Measurements from ENCODE around the gene RBM5. TPM values are rescaled to one million over a fixed set of nuclear protein-coding genes. Genes with fewer than 3 reads are reported as not detected.

The RBM5 gene
- total RNA-seq, 1 donor from 2014 or later = 142 TPM

DNA sequence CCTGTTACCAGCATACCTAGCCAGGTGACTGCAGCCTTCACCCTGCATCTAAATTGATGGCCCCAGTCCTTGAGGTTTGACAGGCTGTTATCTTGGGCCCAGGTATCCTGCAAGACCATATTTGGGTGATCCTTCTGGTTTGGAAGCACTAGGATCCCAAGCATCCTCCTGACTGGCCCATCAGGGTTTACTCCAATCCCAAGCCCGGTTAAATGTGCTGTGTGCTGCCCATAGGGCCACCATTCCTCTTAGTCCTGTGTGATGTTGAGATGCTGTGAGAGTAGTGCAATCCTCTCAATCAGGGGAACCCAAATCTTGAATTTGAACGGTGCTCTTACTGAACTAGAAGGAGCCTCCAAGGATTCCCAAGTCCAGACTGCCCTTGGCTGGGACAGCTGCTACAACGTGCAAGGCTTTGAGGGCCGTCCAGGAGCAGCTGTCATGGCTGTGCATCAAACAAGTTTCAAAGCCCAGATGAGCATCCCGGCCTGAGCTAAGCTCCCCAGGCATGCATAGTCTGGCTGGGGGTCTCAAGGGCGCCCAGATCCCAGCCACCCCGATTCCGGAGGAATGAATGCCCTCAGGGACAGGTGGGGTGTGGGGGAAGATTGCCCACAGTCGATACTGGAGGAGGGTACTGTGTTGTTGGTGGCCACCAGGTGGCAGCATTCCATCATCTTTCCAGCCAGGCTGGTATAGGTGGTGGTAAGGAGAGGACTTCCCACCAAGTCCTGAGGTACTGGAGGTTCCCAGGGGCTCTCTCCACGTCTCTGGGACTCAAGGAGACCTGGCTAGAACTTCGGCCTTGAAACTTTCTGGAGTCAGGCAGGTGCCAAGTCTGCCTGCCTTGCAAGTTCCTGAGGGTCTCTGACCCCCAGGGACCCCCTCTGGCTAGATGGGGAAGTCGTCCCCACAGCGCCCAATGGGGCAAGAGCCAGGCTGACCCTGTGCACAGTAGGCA is 32.6 kb downstream of the RBM5 start:
- DNase-seq (ENCODE audit: low spot score) = peak; percentile 75

DNA sequence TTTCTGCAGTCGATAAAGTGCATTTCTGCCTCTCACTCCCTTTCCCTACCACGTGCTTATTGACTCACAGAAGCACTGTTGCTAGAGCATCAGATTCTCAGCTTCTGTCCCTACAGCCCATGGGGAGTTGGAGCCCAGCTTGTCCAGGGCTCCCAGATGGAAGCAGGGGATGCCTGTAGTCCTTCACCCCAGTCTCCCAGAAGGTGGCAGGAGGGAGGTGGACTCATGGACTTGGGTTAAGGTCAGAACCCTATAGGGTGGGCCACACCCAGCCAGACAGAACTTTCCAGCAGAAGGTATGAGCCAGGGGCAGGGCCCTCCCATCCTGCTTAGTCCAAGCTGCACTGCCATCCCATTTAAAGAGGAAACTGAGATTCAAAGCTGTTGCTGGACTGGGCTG is 33.4 kb downstream of the RBM5 start:
- DNase-seq (ENCODE audit: low spot score) = no peak

DNA sequence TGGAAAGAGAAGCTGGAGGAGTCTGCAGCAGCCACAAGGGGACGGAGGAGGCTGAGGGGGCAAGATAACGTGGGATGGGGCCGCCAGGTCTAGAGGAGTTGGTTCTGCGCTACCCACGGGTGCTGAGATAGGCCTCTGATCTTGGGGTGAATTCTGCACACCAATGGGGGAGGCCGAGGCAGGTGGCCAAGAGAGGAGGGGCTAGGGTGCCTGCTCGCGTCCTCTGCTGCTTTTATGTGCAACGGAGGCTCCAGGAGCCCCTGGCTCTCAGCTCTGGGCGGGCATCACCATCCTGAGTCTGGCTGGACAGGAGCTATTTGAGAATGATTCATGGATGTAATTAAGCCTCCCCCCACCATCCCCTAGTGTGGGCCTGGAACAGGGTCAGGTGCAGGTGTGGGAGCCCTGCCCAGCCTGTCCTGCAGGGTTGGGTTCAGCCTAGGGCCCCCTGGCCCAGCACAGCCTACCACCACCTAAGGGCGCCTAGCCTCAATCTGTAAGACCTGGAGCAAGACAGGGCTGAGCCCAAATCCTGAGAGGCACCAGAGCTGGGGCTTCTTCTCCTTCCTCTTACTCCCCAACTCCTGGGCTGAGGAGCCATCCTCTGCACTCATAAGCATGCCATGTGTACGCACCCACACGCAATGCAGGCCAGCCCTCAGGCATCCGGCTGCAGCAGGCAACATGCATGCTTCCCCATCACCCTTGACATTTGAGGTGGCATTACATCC is 34.1 kb downstream of the RBM5 start:
- DNase-seq (ENCODE audit: low spot score) = no peak

DNA sequence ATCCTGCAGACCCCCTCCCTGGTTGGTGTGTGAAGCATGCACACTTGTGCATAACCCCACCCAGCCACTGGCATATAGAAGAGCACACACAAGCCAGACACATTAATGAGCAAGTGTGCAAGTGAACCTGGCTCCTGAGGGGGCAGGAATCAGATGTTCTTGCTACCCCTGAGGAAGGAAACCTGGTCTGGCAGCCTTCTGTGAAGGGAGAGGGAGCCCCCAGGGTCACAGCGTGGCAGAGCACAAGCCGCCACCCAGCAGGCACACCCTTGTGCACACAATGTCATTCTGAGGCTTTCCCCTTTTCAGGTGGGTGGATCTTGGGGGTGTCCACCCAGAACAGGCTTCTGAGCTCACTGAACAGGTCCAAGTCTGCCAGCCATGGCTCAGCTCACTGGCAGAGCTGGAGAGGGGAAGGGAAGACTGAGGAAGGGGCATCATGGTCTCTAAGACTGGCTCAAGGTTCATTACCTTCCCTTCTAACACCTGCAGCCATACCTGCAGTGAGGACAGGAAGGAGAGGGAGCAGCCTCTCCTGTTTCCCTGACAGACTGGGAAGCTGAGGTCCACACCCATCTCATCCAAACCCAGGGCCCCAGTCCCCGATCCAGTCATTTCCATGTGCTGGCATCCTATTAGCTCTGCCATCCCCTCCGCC is 34.8 kb downstream of the RBM5 start:
- DNase-seq (ENCODE audit: low spot score) = no peak

DNA sequence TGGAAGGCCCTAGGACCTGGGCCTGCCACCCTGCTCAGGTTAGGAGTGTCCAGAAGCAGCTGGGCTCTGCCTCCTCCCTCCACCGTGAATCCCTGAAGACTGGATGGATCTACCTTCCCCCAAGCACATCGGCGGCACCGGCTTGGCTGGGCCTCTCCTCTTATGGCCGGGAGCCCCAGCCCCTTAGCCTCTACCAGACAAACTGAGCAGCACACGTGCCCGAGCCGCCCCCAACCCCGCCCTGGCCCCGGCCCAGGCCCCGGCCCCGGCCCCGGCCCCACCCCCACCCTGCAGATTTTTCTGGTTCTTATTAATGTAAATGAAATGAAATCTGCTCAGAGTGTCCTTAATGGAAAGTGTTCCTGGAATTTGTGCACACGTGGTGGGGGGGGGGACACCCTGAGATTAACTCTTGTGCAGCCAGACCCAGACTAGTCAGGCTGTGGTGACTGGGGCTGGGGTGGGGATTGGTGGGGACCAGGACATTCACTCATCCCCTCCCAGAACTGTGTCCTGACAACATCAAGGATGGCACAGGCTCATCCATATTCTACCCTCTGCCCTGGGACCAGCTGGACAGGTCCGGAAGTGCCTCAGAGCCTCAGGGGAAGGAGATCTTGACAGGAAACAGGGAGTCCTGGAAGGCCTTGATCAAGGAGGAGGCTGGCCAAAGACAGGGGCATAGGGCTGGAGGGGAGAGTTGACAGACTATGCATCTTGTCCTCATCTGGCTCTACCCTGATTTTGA is 35.5 kb downstream of the RBM5 start:
- no peak for DNase-seq (ENCODE audit: low spot score)

DNA sequence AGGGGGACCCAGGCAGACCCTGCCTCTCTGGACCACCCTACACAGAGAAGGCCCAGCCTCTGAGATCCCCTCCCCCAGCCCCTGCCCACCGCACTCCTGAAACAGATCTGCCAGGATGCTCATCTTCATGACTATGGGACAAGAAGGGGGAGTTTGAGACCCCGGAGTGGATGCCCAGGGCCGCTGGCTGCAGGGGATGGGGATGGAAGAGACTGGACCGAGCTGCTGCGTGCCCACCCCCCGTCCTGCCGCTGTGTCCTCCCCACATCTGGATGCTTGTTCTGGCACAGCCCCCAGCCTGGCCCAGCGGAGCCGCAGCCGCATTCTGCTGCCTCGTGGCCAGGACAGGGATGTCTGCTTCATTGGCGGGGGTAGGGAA is 36.1 kb downstream of the RBM5 start:
- no peak for DNase-seq (ENCODE audit: low spot score)

DNA sequence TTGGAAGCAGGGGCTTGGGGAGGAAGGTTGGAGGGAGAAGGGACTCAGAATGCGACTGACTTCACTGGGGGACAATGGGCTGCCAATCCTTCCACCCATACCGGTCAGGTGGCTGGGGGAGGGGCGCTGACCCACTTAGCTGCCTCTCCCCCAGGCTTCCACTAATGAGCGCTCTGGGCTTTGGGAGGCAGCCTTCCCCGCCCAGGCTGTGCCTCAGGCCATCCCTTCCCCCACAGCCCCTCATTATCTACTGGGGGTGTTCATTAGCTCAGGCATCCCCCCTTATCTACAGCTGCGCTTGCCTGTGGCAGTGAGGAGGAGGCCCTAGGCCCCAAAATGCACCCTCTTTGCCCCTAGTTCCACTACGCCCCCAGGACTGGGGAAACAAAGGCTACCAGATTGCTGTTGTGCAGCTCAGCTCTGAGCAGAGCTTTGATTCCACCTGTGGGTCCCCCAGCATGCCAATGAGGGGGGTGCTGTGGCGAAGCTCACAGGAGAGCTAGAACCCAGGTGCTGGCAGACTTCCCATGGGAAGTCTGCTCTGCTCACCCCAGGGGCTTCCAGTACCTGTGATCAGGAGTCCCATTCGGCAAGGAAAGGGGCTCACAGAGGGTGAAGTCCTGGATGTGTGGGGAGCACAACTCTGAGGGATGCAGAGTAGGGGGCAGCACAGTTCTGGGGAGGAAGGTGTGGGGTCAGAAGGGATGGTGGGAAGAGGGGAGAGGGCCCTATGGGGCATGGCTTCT is 37.0 kb downstream of the RBM5 start:
- no peak for DNase-seq (ENCODE audit: low spot score)

DNA sequence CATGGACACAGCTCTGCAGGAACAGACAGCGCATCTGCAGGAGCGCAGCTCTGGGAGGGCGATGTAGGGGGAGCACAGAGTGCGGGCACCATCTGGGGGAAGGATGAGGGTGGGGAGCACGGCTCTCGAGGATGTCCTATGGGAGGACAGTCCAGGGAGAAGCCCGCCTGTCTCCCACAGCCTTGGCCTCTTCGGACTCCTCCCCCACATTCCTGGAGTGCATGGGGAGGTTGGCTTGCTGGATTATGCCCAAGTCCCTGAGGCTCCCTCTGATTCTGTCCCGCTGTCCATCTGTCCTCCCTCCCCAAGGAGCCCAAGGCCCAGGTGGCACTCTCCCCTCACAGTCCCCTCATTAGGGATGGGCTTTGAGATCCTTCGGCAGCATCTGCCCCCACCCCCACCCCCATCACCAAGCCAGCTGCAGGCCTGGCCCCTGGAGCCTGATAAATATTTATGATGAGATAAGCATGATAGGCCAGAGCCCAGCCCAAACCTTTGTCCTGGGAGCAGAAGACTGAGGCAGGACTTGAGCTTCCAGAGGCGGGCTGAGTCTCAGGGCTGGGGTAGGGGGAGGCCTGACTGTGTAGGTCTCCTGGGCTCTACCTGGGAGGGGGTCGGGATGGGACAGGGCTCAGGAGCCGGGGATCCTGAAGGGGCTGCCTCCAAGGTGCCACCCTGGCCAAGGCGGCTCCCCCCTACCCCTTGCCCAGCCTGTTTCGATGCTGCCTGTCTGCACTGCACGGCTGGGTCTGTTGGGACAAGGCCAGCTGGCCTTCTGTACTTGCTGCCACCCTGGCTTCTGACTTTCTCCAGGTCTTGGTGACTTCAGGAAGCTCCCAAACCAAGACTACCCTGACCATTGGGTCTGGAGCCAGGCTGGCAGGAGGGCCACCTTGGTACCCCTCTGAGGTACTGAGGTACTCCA is 37.8 kb downstream of the RBM5 start:
- peak; percentile 77 for DNase-seq (ENCODE audit: low spot score)

DNA sequence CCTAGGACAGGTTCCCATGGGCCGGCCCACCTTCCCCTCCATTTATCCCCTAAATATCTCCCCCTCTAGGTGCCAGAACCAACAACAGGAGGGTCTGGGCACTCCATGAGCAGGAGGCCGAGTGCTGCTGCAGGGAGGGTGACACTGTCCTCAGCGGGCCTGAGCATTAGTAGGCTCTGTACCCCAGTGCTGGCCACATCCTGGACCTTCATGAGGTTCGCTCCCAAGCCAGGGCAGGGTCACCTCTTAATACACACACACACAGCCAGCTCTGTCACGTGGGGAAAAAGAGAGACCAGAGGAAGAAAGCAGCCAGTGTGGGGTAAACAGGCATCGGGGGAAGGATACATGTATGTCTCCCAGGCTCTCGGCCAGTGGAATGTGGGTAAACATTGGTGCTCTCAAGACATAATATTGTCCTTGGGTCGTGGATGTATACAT is 38.6 kb downstream of the RBM5 start:
- no peak for DNase-seq (ENCODE audit: low spot score)

DNA sequence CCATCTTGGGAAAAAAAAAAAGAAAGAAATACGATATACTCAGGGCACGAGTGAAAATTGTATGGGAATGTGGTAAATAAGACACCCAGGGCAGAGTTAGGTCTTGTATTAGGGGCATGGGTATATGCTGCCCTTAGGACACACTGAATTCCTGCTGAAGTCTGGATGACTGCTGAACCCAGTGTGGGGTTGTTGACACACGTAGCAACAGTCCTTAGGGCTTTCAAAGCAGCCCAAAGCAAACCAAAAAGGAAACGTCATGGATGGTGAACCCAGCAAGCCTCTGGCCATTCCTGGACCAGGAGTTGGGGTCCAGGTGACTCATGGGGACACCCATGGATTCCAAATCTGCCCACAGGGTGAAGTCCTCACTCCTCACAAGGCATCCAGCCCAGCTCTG is 39.3 kb downstream of the RBM5 start:
- no peak for DNase-seq (ENCODE audit: low spot score)

DNA sequence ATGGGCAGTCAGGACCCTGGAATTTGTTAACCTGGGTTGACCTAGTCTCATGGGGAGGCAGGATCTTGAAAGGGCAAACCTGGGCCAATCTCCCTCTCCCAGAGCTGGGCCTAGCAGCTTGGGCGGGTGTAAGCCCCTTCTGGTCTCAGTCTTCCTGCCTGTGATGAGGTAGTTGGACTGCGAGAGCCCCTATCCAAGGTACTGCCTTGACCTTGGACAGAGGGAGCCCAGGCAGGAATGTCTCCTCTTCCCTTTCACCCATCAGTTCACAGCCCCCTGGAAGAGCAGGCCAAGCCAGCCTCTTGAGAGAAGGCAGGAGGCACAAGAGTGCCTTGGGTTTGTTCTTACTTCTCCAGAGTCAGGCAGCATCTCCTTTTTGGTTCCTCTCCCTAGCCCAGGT is 41.7 kb downstream of the RBM5 start:
- DNase-seq (ENCODE audit: low spot score) = no peak

DNA sequence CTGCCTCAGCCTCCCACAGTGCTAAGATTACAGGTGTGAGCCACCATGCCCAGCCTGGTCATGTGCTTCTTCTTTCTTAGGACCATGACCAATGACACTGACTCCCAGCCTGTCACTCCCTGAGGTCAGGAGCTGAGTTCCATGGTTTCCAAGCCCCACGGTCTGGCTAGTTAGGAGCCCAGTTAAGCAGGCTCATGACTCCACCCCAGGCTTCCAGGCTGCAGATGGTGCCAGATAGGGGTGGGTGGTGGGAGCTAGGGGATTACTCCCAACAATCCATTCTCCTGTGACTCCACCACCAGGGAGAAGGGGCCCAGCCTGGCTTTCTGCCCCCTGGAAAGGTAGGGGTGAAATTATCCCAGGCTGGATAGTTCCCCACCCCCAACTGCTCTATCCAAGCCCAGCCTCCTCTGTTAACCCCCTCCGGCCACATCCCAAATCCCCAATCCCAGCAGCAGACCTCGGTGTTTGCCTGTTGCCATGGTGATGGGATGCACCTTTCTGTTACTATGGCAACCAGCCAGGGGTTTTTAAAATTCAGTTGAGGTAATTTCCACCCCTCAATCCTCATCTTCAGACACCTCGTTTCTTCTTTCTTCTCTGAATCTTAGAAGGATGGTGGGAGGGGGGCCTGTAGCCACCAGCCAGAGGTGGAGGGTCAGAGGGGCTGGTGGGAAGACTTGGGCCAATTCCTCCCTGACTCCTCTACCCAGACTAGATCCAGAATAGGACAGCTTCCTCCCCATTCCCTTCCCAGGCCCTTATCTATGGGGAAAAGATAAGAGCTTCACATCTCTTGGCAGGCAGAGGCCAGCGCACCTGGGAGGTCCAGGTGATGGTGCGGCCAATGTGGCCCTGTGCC is 43.9 kb downstream of the RBM5 start:
- DNase-seq (ENCODE audit: low spot score) = no peak

DNA sequence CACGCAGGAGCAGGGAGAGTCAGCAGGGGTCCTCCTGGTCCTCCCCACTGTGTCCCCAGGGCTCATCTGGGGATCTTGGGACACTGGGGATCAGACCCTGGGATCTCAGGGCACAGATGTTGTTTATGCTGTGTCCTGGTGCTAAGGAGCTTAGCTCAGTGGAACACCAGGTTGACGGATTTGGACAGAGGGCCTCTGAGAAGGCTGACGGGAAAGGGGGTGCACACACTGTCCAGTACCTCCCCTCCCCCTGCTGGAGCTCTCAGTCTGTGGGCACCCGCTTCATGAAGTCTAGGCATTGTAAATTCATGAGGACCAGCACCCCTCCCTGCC is 44.5 kb downstream of the RBM5 start:
- no peak for DNase-seq (ENCODE audit: low spot score)

DNA sequence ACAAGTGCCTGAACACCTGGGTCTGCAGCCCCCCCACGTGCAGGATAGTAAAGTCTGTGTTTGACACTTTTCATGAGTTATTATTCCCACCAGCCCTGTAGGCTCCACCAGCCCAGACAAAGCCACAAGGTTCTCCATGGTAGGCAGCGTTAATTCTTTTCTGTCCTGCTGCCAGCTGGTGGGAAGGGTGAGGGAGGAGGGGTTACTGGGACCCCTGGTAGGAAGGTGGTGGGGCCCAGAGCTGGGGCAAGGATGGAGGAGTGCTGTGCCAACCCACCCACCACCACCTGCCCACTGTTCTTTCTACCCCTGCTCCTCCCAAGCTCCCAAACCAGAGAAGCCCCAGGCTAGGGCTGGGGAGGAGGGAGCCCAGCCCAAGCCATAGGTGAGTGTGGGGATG is 45.6 kb downstream of the RBM5 start:
- no peak for DNase-seq (ENCODE audit: low spot score)

DNA sequence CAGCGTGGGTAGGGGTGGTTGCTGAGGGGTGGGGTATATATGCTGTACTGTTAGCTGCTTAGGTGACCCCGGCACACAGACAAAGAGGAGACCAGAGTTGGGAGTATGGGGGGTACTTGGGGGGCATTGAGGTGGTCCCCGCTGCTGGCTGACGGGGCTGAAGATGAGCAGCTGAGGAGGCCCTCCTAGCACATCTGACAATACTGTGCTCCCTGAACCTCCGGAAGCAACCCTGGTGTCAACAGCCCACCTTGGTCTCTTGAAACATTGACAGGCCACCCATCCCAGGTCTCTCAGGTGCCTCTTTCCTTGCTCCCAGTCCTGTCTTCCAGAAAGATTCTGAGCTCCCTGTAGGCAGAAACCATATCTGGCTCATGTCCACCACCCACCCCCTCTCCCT is 47.2 kb downstream of the RBM5 start:
- no peak for DNase-seq (ENCODE audit: low spot score)

DNA sequence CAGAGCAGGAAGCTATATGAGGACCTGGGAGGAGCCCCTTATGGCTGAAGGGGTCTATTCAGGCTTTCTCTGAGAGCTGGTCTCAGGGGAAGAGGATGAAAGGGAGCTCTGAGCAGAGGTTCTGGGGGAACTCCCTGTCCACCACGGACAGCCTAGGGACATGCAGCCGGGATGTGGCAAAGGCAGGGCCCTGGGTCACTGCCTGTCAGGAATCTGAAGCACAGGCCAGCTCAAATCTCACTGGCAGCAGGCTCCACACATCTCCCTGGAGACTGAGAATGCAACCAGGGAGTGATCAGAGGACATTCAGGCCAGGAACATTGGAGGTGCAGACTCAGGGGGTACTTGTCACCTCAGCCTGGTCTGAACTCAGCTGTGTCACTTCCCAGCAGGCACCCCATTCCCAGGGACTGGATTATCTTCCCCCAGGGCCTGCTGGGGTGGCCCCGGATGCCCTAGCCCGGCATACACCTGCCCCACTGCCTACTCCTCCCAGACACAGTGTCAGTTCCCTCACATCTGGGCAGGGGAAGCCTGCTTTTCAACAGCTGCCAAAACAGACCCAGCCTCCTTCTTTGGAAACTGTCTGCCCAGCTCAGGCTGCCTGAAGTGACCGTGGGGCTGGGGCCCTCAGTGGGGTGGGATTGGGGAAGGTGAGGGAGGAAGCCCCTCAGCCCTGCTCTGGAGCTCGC is 48.1 kb downstream of the RBM5 start:
- DNase-seq (ENCODE audit: low spot score) = no peak

DNA sequence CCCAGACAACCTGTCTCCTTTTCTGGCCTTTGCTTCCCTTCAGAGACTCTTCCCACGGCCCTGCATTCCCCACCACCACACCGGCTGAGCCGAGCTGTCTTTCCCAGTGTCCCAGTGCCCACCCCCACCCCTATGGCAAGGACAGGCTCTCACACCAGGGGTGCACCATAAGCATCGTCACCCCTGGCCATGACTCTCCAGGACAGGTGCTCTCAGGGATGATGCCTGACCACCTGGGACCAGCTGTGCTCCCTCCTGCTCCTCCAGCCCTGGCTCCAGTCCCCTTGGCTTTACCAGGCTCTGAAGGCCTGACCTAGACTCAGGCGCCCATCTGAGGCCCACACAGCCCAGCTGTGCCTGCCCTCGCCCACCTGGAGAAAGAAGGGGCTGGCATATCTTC is 48.8 kb downstream of the RBM5 start:
- DNase-seq (ENCODE audit: low spot score) = no peak

Data from umbilical cord (tissue), 2 donors.